Measurements from ENCODE around the gene BAIAP2L2.

DNA sequence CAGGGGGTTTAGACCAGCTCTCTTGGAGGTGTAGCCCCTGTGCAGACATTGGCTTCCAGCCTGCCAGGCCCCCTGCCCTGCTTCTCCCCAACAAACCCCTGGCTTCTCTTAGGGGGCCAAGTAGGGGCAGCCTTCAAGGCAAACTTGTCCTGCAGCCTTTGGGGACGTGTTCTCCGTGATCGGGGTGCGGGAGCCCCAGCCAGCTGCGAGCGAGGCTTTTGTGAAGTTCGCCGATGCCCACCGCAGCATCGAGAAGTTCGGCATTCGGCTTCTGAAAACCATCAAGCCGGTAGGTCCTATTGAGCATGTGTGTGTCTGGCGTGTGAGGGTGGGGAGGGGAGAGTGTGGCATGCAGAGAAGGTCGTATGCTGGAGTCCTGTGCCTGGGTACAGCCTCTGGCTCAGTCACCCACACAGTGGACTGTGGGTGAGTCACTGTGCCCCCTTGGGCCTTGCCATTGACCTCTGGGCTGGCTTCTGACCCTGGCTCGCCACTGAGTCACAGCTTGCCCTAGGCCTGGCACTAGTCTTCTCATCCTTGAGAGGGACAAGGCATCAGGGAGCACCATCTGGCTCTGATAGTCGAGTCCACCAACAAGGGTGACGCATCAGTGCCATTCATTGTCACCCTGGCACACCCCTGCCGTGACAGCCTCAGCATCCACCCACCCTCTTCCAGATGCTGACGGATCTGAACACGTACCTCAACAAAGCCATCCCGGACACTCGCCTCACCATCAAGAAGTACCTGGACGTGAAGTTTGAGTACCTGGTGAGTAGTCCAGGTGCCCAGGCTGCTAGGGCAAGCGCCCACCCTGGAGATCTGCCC is 37.9 kb downstream of the BAIAP2L2 start:
- TF ChIP-seq SIN3A (IDR thresholded peaks at IDR 0.05; ENCODE audit: borderline replicate concordance, insufficient read depth, low read length) (no peak), TAF1 (IDR thresholded peaks at IDR 0.05; ENCODE audit: borderline replicate concordance, insufficient read depth, low read length) (no peak), REST (IDR thresholded peaks at IDR 0.05; ENCODE audit: insufficient read depth in 1 of 2, low read depth in 2 of 2, low read length in 2 of 2) (no peak)

Measured in PFSK-1 (cell line).